ENCODE measurements around the gene DLGAP4.

DNA sequence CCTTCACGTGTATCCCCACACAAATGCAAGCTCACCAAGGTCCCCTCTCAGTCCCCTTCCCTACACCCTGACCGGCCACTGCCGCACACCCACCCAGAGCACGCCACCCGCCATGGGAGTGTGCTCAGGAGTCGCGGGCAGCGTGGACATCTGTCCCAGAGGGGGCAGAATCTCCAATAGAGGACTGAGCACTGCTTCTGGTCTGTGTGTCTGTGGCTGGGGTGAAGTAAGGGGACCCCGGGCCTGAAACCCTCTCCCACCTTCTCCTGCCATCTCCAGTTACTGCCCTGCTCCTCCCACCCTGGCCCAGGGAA is 243.4 kb downstream of the DLGAP4 start:
- TF ChIP-seq, protein P1, sequence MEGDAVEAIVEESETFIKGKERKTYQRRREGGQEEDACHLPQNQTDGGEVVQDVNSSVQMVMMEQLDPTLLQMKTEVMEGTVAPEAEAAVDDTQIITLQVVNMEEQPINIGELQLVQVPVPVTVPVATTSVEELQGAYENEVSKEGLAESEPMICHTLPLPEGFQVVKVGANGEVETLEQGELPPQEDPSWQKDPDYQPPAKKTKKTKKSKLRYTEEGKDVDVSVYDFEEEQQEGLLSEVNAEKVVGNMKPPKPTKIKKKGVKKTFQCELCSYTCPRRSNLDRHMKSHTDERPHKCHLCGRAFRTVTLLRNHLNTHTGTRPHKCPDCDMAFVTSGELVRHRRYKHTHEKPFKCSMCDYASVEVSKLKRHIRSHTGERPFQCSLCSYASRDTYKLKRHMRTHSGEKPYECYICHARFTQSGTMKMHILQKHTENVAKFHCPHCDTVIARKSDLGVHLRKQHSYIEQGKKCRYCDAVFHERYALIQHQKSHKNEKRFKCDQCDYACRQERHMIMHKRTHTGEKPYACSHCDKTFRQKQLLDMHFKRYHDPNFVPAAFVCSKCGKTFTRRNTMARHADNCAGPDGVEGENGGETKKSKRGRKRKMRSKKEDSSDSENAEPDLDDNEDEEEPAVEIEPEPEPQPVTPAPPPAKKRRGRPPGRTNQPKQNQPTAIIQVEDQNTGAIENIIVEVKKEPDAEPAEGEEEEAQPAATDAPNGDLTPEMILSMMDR (optimal IDR thresholded peaks at IDR 0.05 in 1 of 3, IDR thresholded peaks at IDR 0.05 in 1 of 3, conservative IDR thresholded peaks at IDR 0.05 in 1 of 3; ENCODE audit: extremely low read depth in 1 of 3, insufficient read depth in 2 of 3, low read length in 3 of 3): no peak
- no peak for TF ChIP-seq EZH2 (IDR thresholded peaks at IDR 0.05; ENCODE audit: low read length)
